Liver (tissue), 9 donors: Measurements from ENCODE around the gene MAGI1. TPM values are rescaled to one million over a fixed set of nuclear protein-coding genes. Genes with fewer than 3 reads are reported as not detected.

ENCODE experiments used
- DNase-seq: peaks from one replicate; pipeline ENCODE4 v3.0.0-alpha.2; 2017; ENCODE audit warnings: low spot score
- H3K27ac ChIP-seq, 2 donors: one replicate each; pipeline ENCODE4 v1.7.0; 2013; ENCODE audit warnings: inconsistent platforms in 2 of 2, low read length in 2 of 2, control low read depth in 1 of 2, low read depth in 1 of 2, mild to moderate bottlenecking in 1 of 2
- H3K27me3 ChIP-seq, 4 donors: one replicate each; pipeline versions ENCODE4 v1.6.1 to v1.7.0; 2013; ENCODE audit warnings: low read length in 3 of 4, inconsistent platforms in 1 of 4, mild to moderate bottlenecking in 1 of 4, moderate library complexity in 1 of 4; ENCODE audit not compliant: control insufficient read depth in 4 of 4, insufficient read depth in 4 of 4
- H3K36me3 ChIP-seq, 4 donors: one replicate each; pipeline versions ENCODE4 v1.6.1 to v1.7.0; 2013; ENCODE audit warnings: low read length in 3 of 4, mild to moderate bottlenecking in 3 of 4, low read depth in 1 of 4, moderate library complexity in 1 of 4; ENCODE audit not compliant: control insufficient read depth in 4 of 4, insufficient read depth in 3 of 4
- H3K4me1 ChIP-seq, 4 donors: one replicate each; pipeline versions ENCODE4 v1.6.1 to v1.7.0; 2013; ENCODE audit warnings: low read length in 3 of 4, mild to moderate bottlenecking in 3 of 4, moderate library complexity in 1 of 4; ENCODE audit not compliant: control insufficient read depth in 4 of 4, insufficient read depth in 4 of 4
- H3K4me3 ChIP-seq, 3 donors: one replicate each; pipeline versions ENCODE4 v1.6.1 to v1.7.0; 2013; ENCODE audit warnings: low read length in 3 of 3, control low read depth in 1 of 3, low read depth in 1 of 3, mild to moderate bottlenecking in 1 of 3
- H3K9ac ChIP-seq, 2 donors: one replicate each; pipeline ENCODE4 v1.7.0; 2013; ENCODE audit warnings: low read length in 2 of 2, mild to moderate bottlenecking in 2 of 2, moderate library complexity in 2 of 2, control low read depth in 1 of 2, low read depth in 1 of 2
- H3K9me3 ChIP-seq, 4 donors: one replicate each; pipeline versions ENCODE4 v1.6.1 to v1.7.0; 2013; ENCODE audit warnings: low read length in 3 of 4; ENCODE audit not compliant: control insufficient read depth in 4 of 4
- EGR1 ChIP-seq, 2 donors: IDR thresholded peaks; 2 replicates each; pipeline ENCODE4 v1.6.1; 2016 to 2018; ENCODE audit warnings: antibody characterized with exemption in 2 of 2, low read depth in 2 of 2
- FOXA1 ChIP-seq: IDR thresholded peaks from 2 replicates; pipeline ENCODE4 v1.6.1; 2016; ENCODE audit warnings: antibody characterized with exemption
- FOXA2 ChIP-seq: IDR thresholded peaks from 2 replicates; pipeline ENCODE4 v1.6.1; 2016; ENCODE audit warnings: antibody characterized with exemption
- GABPA ChIP-seq, 2 donors: IDR thresholded peaks in 1 of 2; conservative IDR thresholded peaks in 1 of 2; 2 replicates each; pipeline ENCODE4 v1.6.1; 2016; ENCODE audit warnings: antibody characterized with exemption in 2 of 2, mild to moderate bottlenecking in 1 of 2, moderate library complexity in 1 of 2
- HNF4A ChIP-seq, 2 donors: conservative IDR thresholded peaks; 2 replicates each; pipeline ENCODE4 v1.6.1; 2016; ENCODE audit warnings: antibody characterized with exemption in 2 of 2, mild to moderate bottlenecking in 2 of 2
- HNF4G ChIP-seq: IDR thresholded peaks from 2 replicates; pipeline ENCODE4 v1.6.1; 2016; ENCODE audit warnings: antibody characterized with exemption
- JUND ChIP-seq, 2 donors: IDR thresholded peaks; 2 replicates each; pipeline ENCODE4 v1.6.1; 2016; ENCODE audit warnings: antibody characterized with exemption in 2 of 2
- NR2F2 ChIP-seq: IDR thresholded peaks from 2 replicates; pipeline ENCODE4 v1.6.1; 2016; ENCODE audit warnings: antibody characterized with exemption
- RAD21 ChIP-seq, 2 donors: IDR thresholded peaks; 2 replicates each; pipeline ENCODE4 v1.6.1; 2016; ENCODE audit warnings: antibody characterized with exemption in 2 of 2, mild to moderate bottlenecking in 2 of 2
- RXRA ChIP-seq, 2 donors: IDR thresholded peaks; 2 replicates each; pipeline ENCODE4 v1.6.1; 2017 to 2018; ENCODE audit warnings: antibody characterized with exemption in 2 of 2, mild to moderate bottlenecking in 1 of 2
- SP1 ChIP-seq: IDR thresholded peaks from 2 replicates; pipeline ENCODE4 v1.6.1; 2018; ENCODE audit warnings: antibody characterized with exemption, mild to moderate bottlenecking
- TAF1 ChIP-seq: conservative IDR thresholded peaks from 2 replicates; pipeline ENCODE4 v1.6.1; 2016; ENCODE audit warnings: antibody characterized with exemption, mild to moderate bottlenecking
- YY1 ChIP-seq: IDR thresholded peaks from 2 replicates; pipeline ENCODE4 v1.6.1; 2016; ENCODE audit warnings: antibody characterized with exemption, mild to moderate bottlenecking
- WGBS: extraction: QIAGEN DNeasy Blood & Tissue Kit; methylation state at CpG from one replicate; pipeline ENCODE4 v1.1.7; 2013; 5-methylcytosine and 5-hydroxymethylcytosine counted together
- polyA plus RNA-seq, 2 donors: library from polyadenylated mRNA; stranded (reverse) in 1 of 2; unstranded in 1 of 2; fragments of 200-250 nt in 1 of 2; fragments of >200 nt in 1 of 2; fragmentation: Nextera tagmentation in 1 of 2; extraction: Ambion mirVana in 1 of 2; gene quantifications; one replicate each; pipeline versions ENCODE4 v1.2.1 to v1.2.3, GENCODE V29; 2013 to 2015
- total RNA-seq, 2 donors: library from RNA; depleted of rRNA; stranded (reverse); fragments of >200 nt; gene quantifications; one replicate each; pipeline ENCODE4 v1.2.3, GENCODE V29; 2014
- TF ChIP-seq, protein P1 (sequence below): IDR thresholded peaks from 2 replicates; pipeline ENCODE4 v1.6.1; 2016; ENCODE audit warnings: antibody characterized with exemption
- TF ChIP-seq, protein P2 (sequence below): IDR thresholded peaks from 2 replicates; pipeline ENCODE4 v1.6.1; 2016; ENCODE audit warnings: antibody characterized with exemption
- TF ChIP-seq, protein P3 (sequence below): fragments of 150-350 bp; IDR thresholded peaks from 2 replicates; pipeline ENCODE4 v1.5.1; 2017; ENCODE audit warnings: improper control_type of control experiment, low read depth, low read length; ENCODE audit not compliant: missing input control
- TF ChIP-seq, protein P4 (sequence below): IDR thresholded peaks from 2 replicates; pipeline ENCODE4 v1.6.1; 2016; ENCODE audit warnings: antibody characterized with exemption, mild to moderate bottlenecking
- donor health status: healthy.
- donor health status: healthy.
- donor health status: healthy.
- donor health status: healthy.
- donor health status: healthy.

Gene MAGI1
- total and polyA plus RNA-seq, 4 donors = 9.6 to 68.8 (median 14.0) TPM

DNA sequence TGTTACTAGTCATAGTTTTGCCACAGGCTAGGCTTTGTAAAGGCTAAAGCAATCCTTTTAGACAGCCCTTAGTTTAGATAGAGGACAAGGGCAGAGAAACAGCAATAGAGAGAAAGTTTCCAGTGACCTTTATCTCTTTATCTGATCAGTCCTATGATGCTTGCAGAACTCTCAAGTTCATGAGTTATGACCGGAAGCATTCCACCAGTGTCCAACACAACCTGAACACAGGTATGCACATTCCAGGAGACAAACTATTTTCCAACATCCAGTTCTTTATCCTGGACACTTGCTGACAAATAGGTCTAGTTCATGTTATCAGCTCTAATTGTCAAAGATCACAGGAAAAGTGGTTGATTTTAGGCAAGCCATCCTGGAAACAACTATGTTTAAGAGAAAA is 422.2 kb downstream of the MAGI1 start:
- Histone ChIP-seq H3K36me3 (no peaks in the 10 kb centered on the region), H3K4me3 (no peak overlapping the region), H3K4me1 (peaks cover 0 to 1% (median 0%) of the 10 kb centered on the region in 4 donors), H3K9ac (no peak overlapping the region), H3K9me3 (no peaks in the 10 kb centered on the region), H3K27me3 (no peaks in the 10 kb centered on the region), H3K27ac (no peak overlapping the region)
- no peak for DNase-seq
- WGBS = 97% methylated on average over 1 of the region's 1 CpG
- TF ChIP-seq NR2F2 (no peak), EGR1 (IDR thresholded peaks at IDR 0.05; ENCODE audit: low read depth in 2 of 2) (no peak), JUND (IDR thresholded peaks at IDR 0.05) (no peak), GABPA (IDR thresholded peaks at IDR 0.05 in 1 of 2, conservative IDR thresholded peaks at IDR 0.05 in 1 of 2) (no peak), RXRA (IDR thresholded peaks at IDR 0.05) (no peak), FOXA2 (no peak), RAD21 (IDR thresholded peaks at IDR 0.05) (no peak), SP1 (no peak), HNF4G (no peak)
- TF ChIP-seq, protein P1, sequence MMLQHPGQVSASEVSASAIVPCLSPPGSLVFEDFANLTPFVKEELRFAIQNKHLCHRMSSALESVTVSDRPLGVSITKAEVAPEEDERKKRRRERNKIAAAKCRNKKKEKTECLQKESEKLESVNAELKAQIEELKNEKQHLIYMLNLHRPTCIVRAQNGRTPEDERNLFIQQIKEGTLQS = no peak
- TF ChIP-seq, protein P2, sequence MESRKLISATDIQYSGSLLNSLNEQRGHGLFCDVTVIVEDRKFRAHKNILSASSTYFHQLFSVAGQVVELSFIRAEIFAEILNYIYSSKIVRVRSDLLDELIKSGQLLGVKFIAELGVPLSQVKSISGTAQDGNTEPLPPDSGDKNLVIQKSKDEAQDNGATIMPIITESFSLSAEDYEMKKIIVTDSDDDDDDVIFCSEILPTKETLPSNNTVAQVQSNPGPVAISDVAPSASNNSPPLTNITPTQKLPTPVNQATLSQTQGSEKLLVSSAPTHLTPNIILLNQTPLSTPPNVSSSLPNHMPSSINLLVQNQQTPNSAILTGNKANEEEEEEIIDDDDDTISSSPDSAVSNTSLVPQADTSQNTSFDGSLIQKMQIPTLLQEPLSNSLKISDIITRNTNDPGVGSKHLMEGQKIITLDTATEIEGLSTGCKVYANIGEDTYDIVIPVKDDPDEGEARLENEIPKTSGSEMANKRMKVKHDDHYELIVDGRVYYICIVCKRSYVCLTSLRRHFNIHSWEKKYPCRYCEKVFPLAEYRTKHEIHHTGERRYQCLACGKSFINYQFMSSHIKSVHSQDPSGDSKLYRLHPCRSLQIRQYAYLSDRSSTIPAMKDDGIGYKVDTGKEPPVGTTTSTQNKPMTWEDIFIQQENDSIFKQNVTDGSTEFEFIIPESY = no peak

DNA sequence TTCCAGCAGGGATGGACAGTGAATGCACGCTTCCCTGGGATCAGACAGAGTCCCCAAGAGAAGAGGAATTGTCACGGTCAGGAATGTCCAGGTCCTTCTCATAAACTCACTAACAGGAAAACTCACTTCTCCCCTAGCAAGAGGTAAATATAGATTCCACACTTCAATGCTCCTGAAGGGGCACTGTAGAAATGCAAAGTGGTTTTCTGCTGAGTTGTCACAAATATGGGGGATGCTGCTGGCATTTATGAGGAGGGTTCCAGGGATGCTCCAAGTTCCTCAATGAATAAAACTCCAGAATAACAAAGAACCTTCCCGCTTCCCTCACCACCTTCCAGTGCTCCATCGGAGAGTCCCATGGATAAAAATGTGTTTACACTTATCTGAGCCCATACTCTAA is 423.4 kb downstream of the MAGI1 start:
- H3K4me3 ChIP-seq = no peak overlapping the region
- no peaks in the 10 kb centered on the region for H3K27me3 ChIP-seq
- WGBS = 93% methylated on average over 4 of the region's 4 CpGs
- no peaks in the 10 kb centered on the region for H3K9me3 ChIP-seq
- no peak for DNase-seq
- no peak overlapping the region for H3K9ac ChIP-seq
- H3K27ac ChIP-seq = no peak overlapping the region
- peaks cover 0 to 1% (median 0%) of the 10 kb centered on the region in 4 donors for H3K4me1 ChIP-seq
- TF ChIP-seq, protein P3, sequence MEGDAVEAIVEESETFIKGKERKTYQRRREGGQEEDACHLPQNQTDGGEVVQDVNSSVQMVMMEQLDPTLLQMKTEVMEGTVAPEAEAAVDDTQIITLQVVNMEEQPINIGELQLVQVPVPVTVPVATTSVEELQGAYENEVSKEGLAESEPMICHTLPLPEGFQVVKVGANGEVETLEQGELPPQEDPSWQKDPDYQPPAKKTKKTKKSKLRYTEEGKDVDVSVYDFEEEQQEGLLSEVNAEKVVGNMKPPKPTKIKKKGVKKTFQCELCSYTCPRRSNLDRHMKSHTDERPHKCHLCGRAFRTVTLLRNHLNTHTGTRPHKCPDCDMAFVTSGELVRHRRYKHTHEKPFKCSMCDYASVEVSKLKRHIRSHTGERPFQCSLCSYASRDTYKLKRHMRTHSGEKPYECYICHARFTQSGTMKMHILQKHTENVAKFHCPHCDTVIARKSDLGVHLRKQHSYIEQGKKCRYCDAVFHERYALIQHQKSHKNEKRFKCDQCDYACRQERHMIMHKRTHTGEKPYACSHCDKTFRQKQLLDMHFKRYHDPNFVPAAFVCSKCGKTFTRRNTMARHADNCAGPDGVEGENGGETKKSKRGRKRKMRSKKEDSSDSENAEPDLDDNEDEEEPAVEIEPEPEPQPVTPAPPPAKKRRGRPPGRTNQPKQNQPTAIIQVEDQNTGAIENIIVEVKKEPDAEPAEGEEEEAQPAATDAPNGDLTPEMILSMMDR = no peak
- TF ChIP-seq HNF4A (conservative IDR thresholded peaks at IDR 0.05) (no peak), SP1 (no peak), NR2F2 (no peak), RAD21 (IDR thresholded peaks at IDR 0.05) (no peak), HNF4G (no peak), JUND (IDR thresholded peaks at IDR 0.05) (no peak), FOXA1 (no peak), TAF1 (no peak), FOXA2 (no peak), YY1 (no peak), GABPA (IDR thresholded peaks at IDR 0.05 in 1 of 2, conservative IDR thresholded peaks at IDR 0.05 in 1 of 2) (no peak)
- TF ChIP-seq, protein P2 = no peak
- TF ChIP-seq, protein P1 = no peak
- TF ChIP-seq, protein P4, sequence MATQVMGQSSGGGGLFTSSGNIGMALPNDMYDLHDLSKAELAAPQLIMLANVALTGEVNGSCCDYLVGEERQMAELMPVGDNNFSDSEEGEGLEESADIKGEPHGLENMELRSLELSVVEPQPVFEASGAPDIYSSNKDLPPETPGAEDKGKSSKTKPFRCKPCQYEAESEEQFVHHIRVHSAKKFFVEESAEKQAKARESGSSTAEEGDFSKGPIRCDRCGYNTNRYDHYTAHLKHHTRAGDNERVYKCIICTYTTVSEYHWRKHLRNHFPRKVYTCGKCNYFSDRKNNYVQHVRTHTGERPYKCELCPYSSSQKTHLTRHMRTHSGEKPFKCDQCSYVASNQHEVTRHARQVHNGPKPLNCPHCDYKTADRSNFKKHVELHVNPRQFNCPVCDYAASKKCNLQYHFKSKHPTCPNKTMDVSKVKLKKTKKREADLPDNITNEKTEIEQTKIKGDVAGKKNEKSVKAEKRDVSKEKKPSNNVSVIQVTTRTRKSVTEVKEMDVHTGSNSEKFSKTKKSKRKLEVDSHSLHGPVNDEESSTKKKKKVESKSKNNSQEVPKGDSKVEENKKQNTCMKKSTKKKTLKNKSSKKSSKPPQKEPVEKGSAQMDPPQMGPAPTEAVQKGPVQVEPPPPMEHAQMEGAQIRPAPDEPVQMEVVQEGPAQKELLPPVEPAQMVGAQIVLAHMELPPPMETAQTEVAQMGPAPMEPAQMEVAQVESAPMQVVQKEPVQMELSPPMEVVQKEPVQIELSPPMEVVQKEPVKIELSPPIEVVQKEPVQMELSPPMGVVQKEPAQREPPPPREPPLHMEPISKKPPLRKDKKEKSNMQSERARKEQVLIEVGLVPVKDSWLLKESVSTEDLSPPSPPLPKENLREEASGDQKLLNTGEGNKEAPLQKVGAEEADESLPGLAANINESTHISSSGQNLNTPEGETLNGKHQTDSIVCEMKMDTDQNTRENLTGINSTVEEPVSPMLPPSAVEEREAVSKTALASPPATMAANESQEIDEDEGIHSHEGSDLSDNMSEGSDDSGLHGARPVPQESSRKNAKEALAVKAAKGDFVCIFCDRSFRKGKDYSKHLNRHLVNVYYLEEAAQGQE = no peak
- no peaks in the 10 kb centered on the region for H3K36me3 ChIP-seq
